DOHH2 (cell line): Measurements from ENCODE around the gene AGXT.

Source experiments
- EZH2phosphoT487 ChIP-seq: fragments of 200-600 bp; sonication (generic); IDR thresholded peaks from 2 replicates; pipeline ENCODE4 v1.6.1; 2017; ENCODE audit warnings: borderline replicate concordance, mild to moderate bottlenecking, antibody characterized with exemption, low read length, moderate library complexity, mixed read lengths
- TF ChIP-seq, protein P1 (sequence below): fragments of 200-600 bp; sonication (generic); IDR thresholded peaks from one replicate; pipeline ENCODE4 v1.5.1; 2014; ENCODE audit warnings: antibody characterized with exemption, mild to moderate bottlenecking, low read depth, low read length; ENCODE audit not compliant: poor library complexity, severe bottlenecking

GRCh38 chr2:240837621-240838020 is 31.0 kb upstream of the AGXT start:
- TF ChIP-seq, protein P1, sequence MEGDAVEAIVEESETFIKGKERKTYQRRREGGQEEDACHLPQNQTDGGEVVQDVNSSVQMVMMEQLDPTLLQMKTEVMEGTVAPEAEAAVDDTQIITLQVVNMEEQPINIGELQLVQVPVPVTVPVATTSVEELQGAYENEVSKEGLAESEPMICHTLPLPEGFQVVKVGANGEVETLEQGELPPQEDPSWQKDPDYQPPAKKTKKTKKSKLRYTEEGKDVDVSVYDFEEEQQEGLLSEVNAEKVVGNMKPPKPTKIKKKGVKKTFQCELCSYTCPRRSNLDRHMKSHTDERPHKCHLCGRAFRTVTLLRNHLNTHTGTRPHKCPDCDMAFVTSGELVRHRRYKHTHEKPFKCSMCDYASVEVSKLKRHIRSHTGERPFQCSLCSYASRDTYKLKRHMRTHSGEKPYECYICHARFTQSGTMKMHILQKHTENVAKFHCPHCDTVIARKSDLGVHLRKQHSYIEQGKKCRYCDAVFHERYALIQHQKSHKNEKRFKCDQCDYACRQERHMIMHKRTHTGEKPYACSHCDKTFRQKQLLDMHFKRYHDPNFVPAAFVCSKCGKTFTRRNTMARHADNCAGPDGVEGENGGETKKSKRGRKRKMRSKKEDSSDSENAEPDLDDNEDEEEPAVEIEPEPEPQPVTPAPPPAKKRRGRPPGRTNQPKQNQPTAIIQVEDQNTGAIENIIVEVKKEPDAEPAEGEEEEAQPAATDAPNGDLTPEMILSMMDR, result no peak
- no peak for TF ChIP-seq EZH2phosphoT487
